ENCODE data around the gene C1orf74. TPM values are rescaled to one million over a fixed set of nuclear protein-coding genes. Genes with fewer than 3 reads are reported as not detected.
"Not testable (repeated sequence)": the region's sequence is repeated elsewhere in the genome, so short reads cannot be mapped to it uniquely, and the experiment has no call there.

The C1orf74 gene
- total RNA-seq, 4 donors from 2014 or later = 0.20 to 2.7 (median 2.4) TPM; not detected in 1

DNA sequence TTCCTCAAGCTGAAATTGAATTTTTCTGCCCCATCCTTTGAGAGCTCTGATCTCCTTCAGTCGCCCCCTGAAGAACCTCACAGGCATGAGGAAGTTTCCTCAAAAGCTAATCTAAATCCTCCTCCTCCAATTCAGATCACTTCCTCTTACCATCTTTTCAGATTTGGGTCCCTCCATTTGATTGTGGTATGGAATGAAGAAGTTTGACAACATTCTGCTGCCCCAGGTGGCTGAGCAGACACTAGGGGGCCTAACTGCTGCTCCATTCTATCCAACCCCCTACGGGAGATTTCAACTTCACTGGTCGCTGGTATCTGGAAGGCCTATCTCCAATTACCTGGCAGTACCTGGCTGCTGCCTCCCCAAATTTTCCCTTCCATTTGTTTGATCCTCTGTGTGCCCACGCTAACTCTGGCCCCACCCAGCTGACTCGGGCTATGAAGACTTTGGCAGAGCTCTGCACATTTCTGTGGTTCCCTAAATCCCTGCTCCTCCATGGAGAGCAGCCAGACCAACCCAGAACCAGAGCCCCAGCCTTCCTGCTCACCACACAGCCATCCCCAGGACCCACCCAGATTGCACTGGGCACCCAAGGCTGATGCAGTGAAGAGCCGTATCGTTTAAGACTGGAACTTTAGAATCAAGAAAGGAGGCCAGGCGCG lies 13.8 kb upstream of the C1orf74 start:
- H3K4me1 ChIP-seq = no peaks in the 10 kb centered on the region
- intact Hi-C loops (cut with DNase I; ENCODE audit: low total_unique reads) = no loop called here
- H3K27ac ChIP-seq = no peak overlapping the region

DNA sequence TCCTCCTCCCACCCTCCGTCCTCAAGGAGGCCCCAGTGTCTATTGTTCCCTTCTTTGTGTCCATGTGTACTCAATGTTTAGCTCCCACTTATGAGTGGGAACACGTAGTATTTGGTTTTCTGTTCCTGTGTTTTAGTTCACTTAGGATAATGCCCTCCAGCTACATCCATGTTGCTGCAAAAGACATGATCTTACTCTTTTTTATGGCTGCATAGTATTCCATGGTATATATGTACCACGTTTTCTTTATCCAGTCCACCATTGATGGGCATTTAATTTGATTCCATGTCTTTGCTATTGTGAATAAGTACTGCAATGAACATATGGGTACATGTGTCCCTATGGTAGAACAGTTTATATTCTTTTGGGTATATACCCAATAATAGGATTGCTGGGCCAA lies 9.4 kb upstream of the C1orf74 start:
- H3K27me3 ChIP-seq; H3K9me3 ChIP-seq; DNase-seq; H3K4me3 ChIP-seq; H3K27ac ChIP-seq; in situ Hi-C loops (cut with MboI; ENCODE audit: low pct_ligation_motif_present in 1 of 4, low pct_unique_long_range_greater_than_20kb in 1 of 4, low sequenced_read_pairs in 3 of 4); H3K36me3 ChIP-seq; intact Hi-C loops (cut with DNase I; ENCODE audit: low total_unique reads): not testable (repeated sequence)
- WGBS, 2 donors (ENCODE audit: low coverage in 1 of 2) = 86% methylated on average over 3 of the region's 3 CpGs; no CpG with 5 or more reads in 1 of the 2 donors
- peaks cover 0 to 24% (median 11%) of the 10 kb centered on the region in 4 donors for H3K4me1 ChIP-seq

More for the DNA sequence above, 13.8 kb upstream of the C1orf74 start:
- TF ChIP-seq POLR2AphosphoS5 (IDR thresholded peaks at IDR 0.05) = no peak
- H3K36me3 ChIP-seq = peaks cover 0 to 8% (median 0%) of the 10 kb centered on the region in 4 donors
- no peaks in the 10 kb centered on the region for H3K27me3 ChIP-seq
- no peak overlapping the region for H3K4me3 ChIP-seq
- no peak for DNase-seq
- WGBS, 2 donors (ENCODE audit: low coverage in 1 of 2) = 81 to 91% methylated on average over 6 to 9 of the region's 9 CpGs
- H3K9me3 ChIP-seq = no peaks in the 10 kb centered on the region
- in situ Hi-C loops (cut with MboI; ENCODE audit: low pct_ligation_motif_present in 1 of 4, low pct_unique_long_range_greater_than_20kb in 1 of 4, low sequenced_read_pairs in 3 of 4) = no loop called here

DNA sequence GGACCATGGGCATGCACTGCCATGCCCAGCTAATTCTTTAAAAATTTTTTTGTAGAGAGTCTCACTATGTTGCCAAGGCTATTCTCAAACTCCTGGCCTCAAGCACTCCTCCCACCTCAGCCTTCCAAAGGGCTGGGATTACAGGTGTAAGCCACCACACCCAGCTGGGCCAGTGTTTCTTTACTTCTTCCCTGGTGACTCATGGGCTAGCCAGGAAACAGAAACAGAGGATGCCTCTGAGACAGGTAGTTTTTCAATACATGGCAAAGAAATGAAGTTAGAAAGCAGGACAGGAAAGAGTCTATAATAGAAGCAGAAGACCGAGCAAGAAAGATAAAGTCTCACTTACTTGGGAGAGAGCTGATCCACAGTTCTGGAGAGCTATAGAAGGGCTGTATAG lies 7.6 kb upstream of the C1orf74 start:
- TF ChIP-seq POLR2AphosphoS5 (IDR thresholded peaks at IDR 0.05) = no peak
- TF ChIP-seq, protein P1, sequence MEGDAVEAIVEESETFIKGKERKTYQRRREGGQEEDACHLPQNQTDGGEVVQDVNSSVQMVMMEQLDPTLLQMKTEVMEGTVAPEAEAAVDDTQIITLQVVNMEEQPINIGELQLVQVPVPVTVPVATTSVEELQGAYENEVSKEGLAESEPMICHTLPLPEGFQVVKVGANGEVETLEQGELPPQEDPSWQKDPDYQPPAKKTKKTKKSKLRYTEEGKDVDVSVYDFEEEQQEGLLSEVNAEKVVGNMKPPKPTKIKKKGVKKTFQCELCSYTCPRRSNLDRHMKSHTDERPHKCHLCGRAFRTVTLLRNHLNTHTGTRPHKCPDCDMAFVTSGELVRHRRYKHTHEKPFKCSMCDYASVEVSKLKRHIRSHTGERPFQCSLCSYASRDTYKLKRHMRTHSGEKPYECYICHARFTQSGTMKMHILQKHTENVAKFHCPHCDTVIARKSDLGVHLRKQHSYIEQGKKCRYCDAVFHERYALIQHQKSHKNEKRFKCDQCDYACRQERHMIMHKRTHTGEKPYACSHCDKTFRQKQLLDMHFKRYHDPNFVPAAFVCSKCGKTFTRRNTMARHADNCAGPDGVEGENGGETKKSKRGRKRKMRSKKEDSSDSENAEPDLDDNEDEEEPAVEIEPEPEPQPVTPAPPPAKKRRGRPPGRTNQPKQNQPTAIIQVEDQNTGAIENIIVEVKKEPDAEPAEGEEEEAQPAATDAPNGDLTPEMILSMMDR (IDR thresholded peaks at IDR 0.05) = no peak
- peaks cover 10 to 39% (median 21%) of the 10 kb centered on the region in 4 donors for H3K4me1 ChIP-seq
- H3K36me3 ChIP-seq = peaks cover 0 to 8% (median 4%) of the 10 kb centered on the region in 4 donors
- no peak overlapping the region for H3K4me3 ChIP-seq
- no peaks in the 10 kb centered on the region for H3K9me3 ChIP-seq
- no peaks in the 10 kb centered on the region for H3K27me3 ChIP-seq
- in situ Hi-C loops (cut with MboI; ENCODE audit: low pct_ligation_motif_present in 1 of 4, low pct_unique_long_range_greater_than_20kb in 1 of 4, low sequenced_read_pairs in 3 of 4) (no loop called here), intact Hi-C loops (cut with DNase I; ENCODE audit: low total_unique reads) (no loop called here)
- H3K27ac ChIP-seq = peak overlapping the region; percentile 74 to 80 (median 76)
- peak; percentile 65 for DNase-seq
- 80% methylated on average over 1 of the region's 1 CpG; no CpG with 5 or more reads in 1 of the 2 donors for WGBS, 2 donors (ENCODE audit: low coverage in 1 of 2)

DNA sequence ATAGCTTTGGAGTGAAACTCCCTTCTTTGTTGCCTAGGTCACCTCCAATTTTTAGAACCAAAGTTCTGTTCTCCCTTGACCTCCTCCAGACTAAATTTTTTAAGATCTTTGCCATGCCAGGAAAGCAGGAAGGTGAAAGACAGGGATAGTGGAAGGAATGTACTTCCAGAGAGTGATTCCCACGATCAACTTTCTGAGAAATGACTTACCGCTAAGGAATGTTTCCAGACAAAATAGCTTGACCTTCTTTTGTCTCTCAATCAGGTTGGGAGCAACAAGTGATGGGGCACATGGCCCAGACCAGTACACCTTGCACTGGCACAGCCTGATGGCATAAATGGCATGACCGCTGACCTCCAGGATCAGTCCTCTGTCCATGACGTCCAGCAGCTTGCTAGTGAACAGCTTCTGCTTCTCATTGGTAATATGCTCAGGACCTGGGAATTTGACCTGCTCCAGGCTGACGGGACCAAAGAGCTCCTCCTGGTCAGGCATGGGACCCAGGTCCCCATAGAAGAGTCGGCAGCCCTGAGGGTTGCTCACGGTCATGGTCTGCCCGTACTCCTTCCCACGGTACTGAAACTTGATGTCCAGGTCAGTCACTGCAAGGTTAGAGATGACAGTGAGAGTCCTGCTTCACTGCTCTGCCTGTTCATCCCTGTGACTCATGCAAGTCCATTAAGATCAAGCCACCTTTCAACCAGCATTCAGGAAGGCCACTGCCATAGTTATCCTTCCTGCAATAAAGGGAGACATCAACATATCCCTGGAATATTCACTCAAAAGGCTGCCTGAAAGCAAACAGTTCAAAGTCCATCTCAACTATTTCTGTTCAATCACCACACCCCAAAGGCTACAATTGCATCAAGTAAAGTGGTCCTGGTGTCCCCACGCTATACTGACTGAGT lies 6.2 kb upstream of the C1orf74 start:
- peak in 2 of 3 donors; percentile 41 to 54 for TF ChIP-seq POLR2AphosphoS5 (IDR thresholded peaks at IDR 0.05)
- TF ChIP-seq, protein P1 (IDR thresholded peaks at IDR 0.05) = no peak
- H3K9me3 ChIP-seq = no peaks in the 10 kb centered on the region
- H3K27ac ChIP-seq = peak overlapping the region; percentile 74 to 80 (median 76)
- 45 to 80% methylated on average over 1 to 9 of the region's 10 CpGs for WGBS, 2 donors (ENCODE audit: low coverage in 1 of 2)
- DNase-seq = peak; percentile 18
- H3K27me3 ChIP-seq = no peaks in the 10 kb centered on the region
- intact Hi-C loops (cut with DNase I; ENCODE audit: low total_unique reads) (no loop called here), in situ Hi-C loops (cut with MboI; ENCODE audit: low pct_ligation_motif_present in 1 of 4, low pct_unique_long_range_greater_than_20kb in 1 of 4, low sequenced_read_pairs in 3 of 4) (no loop called here)
- peaks cover 0 to 8% (median 4%) of the 10 kb centered on the region in 4 donors for H3K36me3 ChIP-seq
- no peak overlapping the region for H3K4me3 ChIP-seq
- peaks cover 10 to 51% (median 22%) of the 10 kb centered on the region in 4 donors for H3K4me1 ChIP-seq

DNA sequence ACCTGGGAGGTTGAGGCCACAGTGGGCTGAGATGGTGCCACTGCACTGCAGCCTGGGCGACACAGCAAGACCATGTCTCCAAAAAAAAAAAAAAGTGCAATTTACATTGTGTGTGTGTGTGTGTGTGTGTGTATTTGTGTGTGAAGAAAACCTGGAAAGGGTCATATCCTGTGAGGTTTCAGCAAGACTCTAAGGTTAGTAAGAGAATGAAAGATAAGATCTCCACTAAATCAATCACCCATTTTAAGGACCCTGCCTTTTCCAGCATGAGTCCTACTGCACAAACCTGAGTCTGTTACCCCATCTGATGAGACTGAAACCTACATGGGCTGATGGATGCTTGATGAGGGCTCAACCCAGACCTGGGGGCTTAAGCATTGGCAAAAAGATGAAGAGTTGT lies 4.9 kb upstream of the C1orf74 start:
- no peaks in the 10 kb centered on the region for H3K27me3 ChIP-seq
- H3K27ac ChIP-seq = no peak overlapping the region
- 87% methylated on average over 1 of the region's 1 CpG; no CpG with 5 or more reads in 1 of the 2 donors for WGBS, 2 donors (ENCODE audit: low coverage in 1 of 2)
- H3K9me3 ChIP-seq = no peaks in the 10 kb centered on the region
- in situ Hi-C loops (cut with MboI; ENCODE audit: low pct_ligation_motif_present in 1 of 4, low pct_unique_long_range_greater_than_20kb in 1 of 4, low sequenced_read_pairs in 3 of 4) (no loop called here), intact Hi-C loops (cut with DNase I; ENCODE audit: low total_unique reads) (no loop called here)
- peaks cover 0 to 7% (median 4%) of the 10 kb centered on the region in 4 donors for H3K36me3 ChIP-seq
- DNase-seq = no peak
- TF ChIP-seq, protein P1 (IDR thresholded peaks at IDR 0.05) = no peak
- no peak for TF ChIP-seq POLR2A (IDR thresholded peaks at IDR 0.05)
- no peak for TF ChIP-seq POLR2AphosphoS5 (IDR thresholded peaks at IDR 0.05)
- TF ChIP-seq EP300 (IDR thresholded peaks at IDR 0.05; ENCODE audit: low read depth) = no peak
- peaks cover 10 to 60% (median 27%) of the 10 kb centered on the region in 4 donors for H3K4me1 ChIP-seq
- H3K4me3 ChIP-seq = no peak overlapping the region
